Right lobe of liver (tissue), 6 donors: ENCODE data around the gene PAN2. TPM values are rescaled to one million over a fixed set of nuclear protein-coding genes. Genes with fewer than 3 reads are reported as not detected.
"Not testable (repeated sequence)": the region's sequence is repeated elsewhere in the genome, so short reads cannot be mapped to it uniquely, and the experiment has no call there.

Source experiments
- ATAC-seq, 4 donors: fragments of 200-7000 bp; cut with Tn5 transposase; one replicate each; pipeline ENCODE4 v1.9.1; 2020; ENCODE audit warnings: mild to moderate bottlenecking in 4 of 4, moderate library complexity in 4 of 4
- DNase-seq, 3 donors: peaks; one replicate each; pipeline ENCODE4 v3.0.0-alpha.2; 2020
- H3K27ac ChIP-seq, 3 donors: fragments of 200-600 bp; one replicate each; pipeline ENCODE4 v1.8.0; 2022
- H3K27me3 ChIP-seq, 2 donors: fragments of 200-600 bp; one replicate each; pipeline ENCODE4 v1.8.0; 2022
- H3K36me3 ChIP-seq, 4 donors: fragments of 200-600 bp; sonication (generic) in 1 of 4; one replicate each; pipeline versions ENCODE4 v1.5.1 to v1.8.0; 2017 to 2022; ENCODE audit warnings: control low read depth in 1 of 4
- H3K4me1 ChIP-seq, 4 donors: fragments of 200-600 bp; sonication (generic) in 1 of 4; one replicate each; pipeline versions ENCODE4 v1.5.1 to v1.8.0; 2017 to 2022; ENCODE audit warnings: control low read depth in 1 of 4
- H3K4me3 ChIP-seq, 3 donors: fragments of 200-600 bp; one replicate each; pipeline ENCODE4 v1.8.0; 2022
- H3K9me3 ChIP-seq, 4 donors: fragments of 200-600 bp; sonication (generic) in 1 of 4; one replicate each; pipeline versions ENCODE4 v1.5.1 to v1.8.0; 2017 to 2022; ENCODE audit warnings: control low read depth in 1 of 4
- POLR2A ChIP-seq: fragments of 450-650 bp; IDR thresholded peaks from one replicate; pipeline ENCODE4 v1.6.1; 2017; ENCODE audit warnings: antibody characterized with exemption, mild to moderate bottlenecking
- WGBS: methylation state at CpG from one replicate; pipeline ENCODE4 v1.1.6; 2018; ENCODE audit warnings: low coverage, low lambda C conversion rate; ENCODE audit not compliant: insufficient coverage; ENCODE audit errors: missing lambda C conversion rate; 5-methylcytosine and 5-hydroxymethylcytosine counted together
- intact Hi-C, 2 donors: fragments of 100-400 bp; cut with DNase I; formaldehyde crosslinking; loops; one replicate each; pipeline versions ENCODE4 v1.11.2 to v1.14.1; 2022
- total RNA-seq, 6 experiments: library from RNA; depleted of rRNA in 2 of 6; stranded (reverse); fragments of >200 nt in 2 of 6; fragmentation: NEBNext Ultra II Directional in 3 of 6; extraction: Animal tissue kit (Norgen Biotek cat#: 25700) in 3 of 6; gene quantifications; one replicate each; pipeline versions ENCODE4 v1.1.0 to v1.2.4, GENCODE V29; 2016 to 2023
- TF ChIP-seq, protein P1 (sequence below), 4 donors: fragments of 200-600 bp in 3 of 4; fragments of 450-650 bp in 1 of 4; IDR thresholded peaks; one replicate each; pipeline versions ENCODE4 v1.5.1 to v1.8.0; 2016 to 2022; ENCODE audit warnings: antibody characterized with exemption in 4 of 4, mild to moderate bottlenecking in 2 of 4
- donor health status: DM: no; HTN: yes; CAD: no.
- donor health status: DM: no; HTN: no; CAD: no.
- donor health status: DM: no; HTN: no; CAD: no.
- donor health status: DM: no; HTN: yes; CAD: no.
- donor health status: DM: no; HTN: yes; CAD: no.

The PAN2 gene
- total RNA-seq, 6 experiments from 2014 or later, result 21.7 to 109 (median 57.7) TPM

DNA sequence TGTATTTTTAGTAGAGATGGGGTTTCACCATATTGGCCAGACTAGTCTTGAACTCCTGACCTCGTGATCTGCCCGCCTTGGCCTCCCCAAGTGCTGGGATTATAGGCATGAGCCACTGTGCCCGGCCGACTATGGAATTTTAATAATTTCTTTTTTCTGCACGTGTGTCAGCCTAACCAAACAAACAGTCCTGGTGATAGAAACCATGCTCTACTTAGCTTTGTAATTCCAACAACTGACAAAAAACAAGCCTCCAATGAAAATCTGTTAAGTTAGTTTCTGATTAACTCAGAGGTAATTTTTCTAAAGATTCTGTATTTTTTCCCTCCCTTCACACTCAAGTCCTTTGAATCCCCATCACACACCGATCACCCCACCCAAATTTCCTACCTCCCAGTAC, 51.8 kb downstream of the PAN2 start:
- no peak for ATAC-seq
- Histone ChIP-seq H3K36me3 (peaks cover 6 to 78% (median 42%) of the 10 kb centered on the region in 4 donors), H3K27ac (peak overlapping the region in 1 of 3 donors; percentile 8), H3K27me3 (no peaks in the 10 kb centered on the region), H3K4me1 (peaks cover 0 to 57% (median 16%) of the 10 kb centered on the region in 4 donors), H3K4me3 (no peak overlapping the region), H3K9me3 (no peaks in the 10 kb centered on the region)
- 62% methylated on average over 5 of the region's 6 CpGs for WGBS
- no peak for DNase-seq
- intact Hi-C loops, result no loop called here
- TF ChIP-seq, protein P1, sequence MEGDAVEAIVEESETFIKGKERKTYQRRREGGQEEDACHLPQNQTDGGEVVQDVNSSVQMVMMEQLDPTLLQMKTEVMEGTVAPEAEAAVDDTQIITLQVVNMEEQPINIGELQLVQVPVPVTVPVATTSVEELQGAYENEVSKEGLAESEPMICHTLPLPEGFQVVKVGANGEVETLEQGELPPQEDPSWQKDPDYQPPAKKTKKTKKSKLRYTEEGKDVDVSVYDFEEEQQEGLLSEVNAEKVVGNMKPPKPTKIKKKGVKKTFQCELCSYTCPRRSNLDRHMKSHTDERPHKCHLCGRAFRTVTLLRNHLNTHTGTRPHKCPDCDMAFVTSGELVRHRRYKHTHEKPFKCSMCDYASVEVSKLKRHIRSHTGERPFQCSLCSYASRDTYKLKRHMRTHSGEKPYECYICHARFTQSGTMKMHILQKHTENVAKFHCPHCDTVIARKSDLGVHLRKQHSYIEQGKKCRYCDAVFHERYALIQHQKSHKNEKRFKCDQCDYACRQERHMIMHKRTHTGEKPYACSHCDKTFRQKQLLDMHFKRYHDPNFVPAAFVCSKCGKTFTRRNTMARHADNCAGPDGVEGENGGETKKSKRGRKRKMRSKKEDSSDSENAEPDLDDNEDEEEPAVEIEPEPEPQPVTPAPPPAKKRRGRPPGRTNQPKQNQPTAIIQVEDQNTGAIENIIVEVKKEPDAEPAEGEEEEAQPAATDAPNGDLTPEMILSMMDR (IDR thresholded peaks at IDR 0.05), result no peak
- no peak for TF ChIP-seq POLR2A

DNA sequence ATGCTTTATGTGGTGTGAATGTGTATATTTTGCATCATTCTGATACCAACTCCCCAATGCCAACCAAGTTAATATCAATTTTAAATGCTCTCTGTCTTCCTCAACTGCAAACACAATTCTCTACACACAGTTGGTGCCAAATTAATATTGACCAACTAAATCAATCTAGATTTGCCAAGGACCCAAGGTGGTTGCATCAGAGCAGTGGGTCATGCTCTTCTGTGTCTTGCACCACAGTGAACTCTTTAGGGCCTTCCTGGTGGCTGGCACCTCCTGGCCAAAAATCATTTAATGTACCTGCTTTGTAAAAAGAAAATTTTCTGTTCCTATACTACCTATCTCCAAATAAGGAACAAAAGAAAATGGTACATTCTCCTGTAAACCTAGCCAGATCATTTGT, 53.0 kb downstream of the PAN2 start:
- Histone ChIP-seq H3K9me3 (no peaks in the 10 kb centered on the region), H3K36me3 (peaks cover 9 to 90% (median 46%) of the 10 kb centered on the region in 4 donors), H3K4me3 (no peak overlapping the region), H3K4me1 (peaks cover 0 to 45% (median 11%) of the 10 kb centered on the region in 4 donors), H3K27me3 (no peaks in the 10 kb centered on the region), H3K27ac (peak overlapping the region in 1 of 3 donors; percentile 43)
- DNase-seq (peak in 2 of 3 donors; percentile 37 to 78), ATAC-seq (peak; percentile 89 to 95 (median 92))
- TF ChIP-seq, protein P1 (IDR thresholded peaks at IDR 0.05), result no peak
- TF ChIP-seq POLR2A, result no peak
- intact Hi-C loops, result no loop called here

DNA sequence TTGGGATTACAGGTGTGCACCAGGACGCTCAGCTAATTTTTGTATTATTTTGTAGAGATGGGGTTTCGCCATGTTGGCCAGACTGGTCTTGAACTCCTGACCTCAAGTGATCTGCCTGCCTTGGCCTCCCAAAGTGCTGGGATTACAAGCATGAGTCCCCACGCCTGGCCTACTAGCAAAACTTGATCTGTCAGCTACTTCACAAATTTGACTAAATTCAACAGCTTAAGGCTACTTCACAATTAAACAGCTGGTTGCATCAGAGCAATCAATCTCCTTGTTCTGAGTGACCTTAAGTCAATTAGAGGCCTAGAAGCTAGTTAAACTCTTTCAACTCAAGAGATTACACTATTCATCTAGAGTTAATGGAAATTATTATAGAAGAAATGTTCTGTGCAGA, 54.9 kb downstream of the PAN2 start:
- H3K27me3 ChIP-seq, result no peaks in the 10 kb centered on the region
- no peaks in the 10 kb centered on the region for H3K9me3 ChIP-seq
- no peak for DNase-seq
- intact Hi-C loops, result no loop called here
- ATAC-seq, result no peak
- H3K4me1 ChIP-seq, result peaks cover 0 to 34% (median 5%) of the 10 kb centered on the region in 4 donors
- TF ChIP-seq, protein P1 (IDR thresholded peaks at IDR 0.05), result no peak
- TF ChIP-seq POLR2A, result no peak
- H3K4me3 ChIP-seq, result no peak overlapping the region
- 70% methylated on average over 2 of the region's 3 CpGs for WGBS
- H3K27ac ChIP-seq, result no peak overlapping the region
- peaks cover 12 to 91% (median 55%) of the 10 kb centered on the region in 4 donors for H3K36me3 ChIP-seq

DNA sequence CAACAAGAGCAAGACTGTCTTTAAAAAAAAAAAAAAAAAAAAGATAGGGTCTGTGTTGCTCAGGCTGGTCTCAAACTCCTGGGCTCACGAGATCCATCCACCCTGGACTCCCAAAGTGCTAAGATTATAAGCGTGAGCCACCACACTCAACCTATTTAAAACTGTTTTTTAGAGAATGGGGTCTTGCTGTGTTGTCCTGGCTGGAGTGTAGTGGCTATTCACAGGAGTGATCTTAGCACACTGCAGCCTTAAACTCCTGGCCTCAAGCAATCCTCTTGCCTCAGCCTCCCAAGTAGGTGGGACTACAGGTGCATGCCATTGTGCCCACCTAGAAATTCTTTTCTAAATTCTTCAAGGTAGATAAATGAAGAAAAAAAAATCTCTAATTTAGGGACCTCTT, 59.5 kb downstream of the PAN2 start:
- no peak for ATAC-seq
- intact Hi-C loops, result no loop called here
- WGBS, result 100% methylated on average over 2 of the region's 2 CpGs

DNA sequence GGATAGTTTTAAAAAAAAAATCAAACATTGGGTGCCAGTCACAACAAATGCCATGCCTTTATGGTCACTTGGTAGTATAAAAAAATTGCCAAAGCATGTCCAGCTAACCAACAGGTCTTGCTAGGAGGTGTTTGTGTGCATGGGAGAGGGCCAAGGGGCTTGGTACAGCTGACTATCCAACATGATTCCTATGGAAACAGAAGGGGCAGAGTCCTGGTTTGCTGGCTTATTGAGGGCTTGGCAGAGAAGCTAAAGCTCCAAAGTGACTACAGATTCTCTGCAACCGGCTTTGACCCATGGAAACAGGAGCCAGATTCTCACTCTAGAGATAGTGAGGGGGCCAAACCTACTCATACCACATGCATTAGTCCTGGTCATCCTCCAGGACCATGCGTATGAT, 61.3 kb downstream of the PAN2 start:
- peaks cover 0 to 39% (median 2%) of the 10 kb centered on the region in 4 donors for H3K4me1 ChIP-seq
- H3K27me3 ChIP-seq, intact Hi-C loops, H3K4me3 ChIP-seq, H3K9me3 ChIP-seq, H3K27ac ChIP-seq: not testable (repeated sequence)
- H3K36me3 ChIP-seq, result peaks cover 6 to 64% (median 26%) of the 10 kb centered on the region in 4 donors
- DNase-seq (peak in 1 of 3 donors; percentile 80), ATAC-seq (peak; percentile 40 to 78 (median 72))
- 56% methylated on average over 1 of the region's 2 CpGs for WGBS

More for the DNA sequence above, 59.5 kb downstream of the PAN2 start:
- peaks cover 0 to 40% (median 2%) of the 10 kb centered on the region in 4 donors for H3K4me1 ChIP-seq
- H3K9me3 ChIP-seq, result no peaks in the 10 kb centered on the region
- no peak for TF ChIP-seq POLR2A
- TF ChIP-seq, protein P1 (IDR thresholded peaks at IDR 0.05), result no peak
- H3K36me3 ChIP-seq, result peaks cover 6 to 82% (median 31%) of the 10 kb centered on the region in 4 donors
- no peaks in the 10 kb centered on the region for H3K27me3 ChIP-seq
- no peak overlapping the region for H3K4me3 ChIP-seq
- no peak for DNase-seq
- H3K27ac ChIP-seq, result no peak overlapping the region
